ENCODE results near the gene SYVN1. TPM values are rescaled to one million over a fixed set of nuclear protein-coding genes. Genes with fewer than 3 reads are reported as not detected.

Gene SYVN1
- total RNA-seq, 2 donors from 2014 or later, result 30.4 to 39.5 TPM

DNA sequence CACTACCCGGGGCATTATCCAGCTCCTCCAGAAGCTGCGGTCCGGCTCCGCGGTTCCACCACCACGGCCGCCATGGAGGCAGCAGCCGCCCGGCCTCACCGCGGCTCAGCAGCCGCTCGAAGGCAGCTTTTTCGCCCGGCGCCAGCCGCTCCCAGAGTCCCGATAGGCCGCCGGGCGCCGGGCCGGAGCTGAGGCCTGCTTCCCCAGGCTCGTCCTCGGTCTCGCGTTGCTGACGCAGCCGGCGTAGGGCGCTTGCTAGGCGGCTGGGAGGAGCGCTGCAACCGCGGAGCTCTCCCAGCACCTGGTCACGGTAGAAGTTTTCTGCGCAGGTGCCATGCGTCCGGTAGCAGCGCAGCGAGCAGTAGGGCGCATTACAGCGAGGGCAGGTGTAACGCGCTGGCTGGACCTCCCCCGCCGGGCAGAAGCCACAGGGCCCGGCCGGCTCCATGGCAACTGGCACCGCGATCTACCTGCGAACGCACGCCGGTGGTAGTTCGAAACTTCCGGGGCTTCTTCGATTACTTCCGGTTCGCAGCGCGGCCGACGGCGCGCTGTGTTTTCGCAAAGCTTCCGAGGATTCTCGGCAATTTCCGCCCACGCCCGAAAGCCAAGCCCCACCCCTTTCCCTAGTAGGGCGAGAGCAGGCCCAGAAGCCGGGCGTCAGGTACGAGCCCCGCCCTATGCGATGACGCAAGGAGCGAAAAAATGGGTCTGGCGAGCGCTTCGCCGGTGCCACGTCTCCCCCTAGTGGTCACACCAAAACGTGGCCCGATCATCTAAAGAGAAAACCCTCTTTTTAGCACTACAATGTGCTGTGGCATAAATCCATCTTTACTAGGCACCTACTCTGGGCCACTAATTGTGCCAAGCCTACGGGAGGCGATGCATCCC, 16.9 kb downstream of the SYVN1 start, which contains the start of gene ZNHIT2:
ZNHIT2 (minus strand) TSS at position 496 of the 891 bp plus-strand sequence; CDS start at position 448, 48 bp downstream.
- peaks cover 5% of the 10 kb centered on the region for H3K4me1 ChIP-seq (ENCODE audit: control insufficient read depth, insufficient read depth, low read length)
- H3K4me3 ChIP-seq (ENCODE audit: low read length), result peak within 1 kb of the TSS; percentile 85
- TF ChIP-seq CTCF (conservative IDR thresholded peaks at IDR 0.05), result peak; percentile 97
- peaks cover 33% of the 10 kb centered on the region for H3K36me3 Mint-ChIP-seq (ENCODE audit: low read depth)
- H3K27ac ChIP-seq (ENCODE audit: low read depth, low read length), result peak within 1 kb of the TSS; percentile 64
- peak within 1 kb of the TSS; percentile 92 for H3K27ac Mint-ChIP-seq
- H3K4me3 Mint-ChIP-seq, result peak within 1 kb of the TSS; percentile 75
- 1 to 3% methylated on average over 56 to 89 of the region's 89 CpGs for WGBS, 2 experiments (ENCODE audit: insufficient coverage in 1 of 2, insufficient read length in 1 of 2)
- peaks cover 12% of the 10 kb centered on the region for H3K4me1 Mint-ChIP-seq
- H3K9me3 Mint-ChIP-seq, result no peaks in the 10 kb centered on the region
- peaks cover 61% of the 10 kb centered on the region for H3K36me3 ChIP-seq (ENCODE audit: control insufficient read depth, insufficient read depth, low read length)
- H3K9me3 ChIP-seq (ENCODE audit: control insufficient read depth, low read length), result no peaks in the 10 kb centered on the region
- H3K27me3 Mint-ChIP-seq (ENCODE audit: insufficient read depth), result no peaks in the 10 kb centered on the region
- no peaks in the 10 kb centered on the region for H3K27me3 ChIP-seq (ENCODE audit: control insufficient read depth, insufficient read depth, low read length, poor library complexity, severe bottlenecking)
- DNase-seq, result peak; percentile 100
- peak within 1 kb of the TSS; percentile 90 for H3K9ac ChIP-seq (ENCODE audit: extremely low read depth, low read length, poor library complexity, severe bottlenecking)

GRCh38 chr11:65116370-65117205, 17.7 kb downstream of the SYVN1 start:
- peaks cover 61% of the 10 kb centered on the region for H3K36me3 ChIP-seq (ENCODE audit: control insufficient read depth, insufficient read depth, low read length)
- H3K4me3 Mint-ChIP-seq, result peak overlapping the region; percentile 75
- H3K27me3 ChIP-seq (ENCODE audit: control insufficient read depth, insufficient read depth, low read length, poor library complexity, severe bottlenecking), result no peaks in the 10 kb centered on the region
- DNase-seq, result peak; percentile 80
- H3K9me3 ChIP-seq (ENCODE audit: control insufficient read depth, low read length), result no peaks in the 10 kb centered on the region
- H3K27me3 Mint-ChIP-seq (ENCODE audit: insufficient read depth), result no peaks in the 10 kb centered on the region
- peak overlapping the region; percentile 92 for H3K27ac Mint-ChIP-seq
- no peak for TF ChIP-seq CTCF (conservative IDR thresholded peaks at IDR 0.05)
- WGBS, 2 experiments (ENCODE audit: insufficient coverage in 1 of 2, insufficient read length in 1 of 2), result 36 to 37% methylated on average over 63 to 68 of the region's 68 CpGs
- no peaks in the 10 kb centered on the region for H3K9me3 Mint-ChIP-seq
- peak overlapping the region; percentile 64 for H3K27ac ChIP-seq (ENCODE audit: low read depth, low read length)
- H3K4me1 Mint-ChIP-seq, result peaks cover 12% of the 10 kb centered on the region
- peaks cover 29% of the 10 kb centered on the region for H3K36me3 Mint-ChIP-seq (ENCODE audit: low read depth)
- peaks cover 5% of the 10 kb centered on the region for H3K4me1 ChIP-seq (ENCODE audit: control insufficient read depth, insufficient read depth, low read length)
- peak overlapping the region; percentile 85 for H3K4me3 ChIP-seq (ENCODE audit: low read length)
- H3K9ac ChIP-seq (ENCODE audit: extremely low read depth, low read length, poor library complexity, severe bottlenecking), result peak overlapping the region; percentile 90

DNA sequence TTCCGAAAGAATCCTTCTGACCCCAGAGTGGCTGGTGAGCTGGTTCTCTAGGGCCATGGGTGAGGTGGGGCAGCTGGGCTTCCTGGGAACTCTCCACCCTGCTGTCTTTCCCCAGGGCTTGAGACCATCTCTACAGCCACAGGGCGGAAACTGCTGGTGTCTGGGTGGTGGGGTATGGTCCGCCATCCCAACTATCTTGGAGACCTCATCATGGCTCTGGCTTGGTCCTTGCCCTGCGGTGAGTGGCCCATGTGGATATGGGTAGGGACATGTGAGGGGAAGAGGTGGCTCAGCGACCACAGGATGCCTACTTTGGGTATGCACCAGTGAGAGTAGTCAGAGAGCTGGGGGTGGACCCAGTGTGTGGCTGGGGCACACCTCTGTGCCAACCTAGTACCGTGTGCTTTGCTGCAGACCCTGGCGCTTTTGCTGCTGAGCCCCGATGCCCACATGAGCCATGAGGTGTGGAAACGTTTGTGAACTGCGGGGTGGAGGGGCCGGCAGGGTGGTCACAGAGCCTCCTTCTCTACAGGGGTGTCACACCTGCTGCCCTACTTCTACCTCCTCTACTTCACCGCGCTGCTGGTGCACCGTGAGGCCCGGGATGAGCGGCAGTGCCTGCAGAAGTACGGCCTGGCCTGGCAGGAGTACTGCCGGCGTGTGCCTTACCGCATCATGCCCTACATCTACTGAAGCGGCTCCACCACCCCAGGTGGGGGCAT, 18.8 kb downstream of the SYVN1 start:
- Histone ChIP-seq H3K9ac (ENCODE audit: extremely low read depth, low read length, poor library complexity, severe bottlenecking) (no peak overlapping the region), H3K36me3 (ENCODE audit: control insufficient read depth, insufficient read depth, low read length) (peaks cover 54% of the 10 kb centered on the region), H3K27ac (ENCODE audit: low read depth, low read length) (no peak overlapping the region), H3K27me3 (ENCODE audit: control insufficient read depth, insufficient read depth, low read length, poor library complexity, severe bottlenecking) (no peaks in the 10 kb centered on the region), H3K9me3 (ENCODE audit: control insufficient read depth, low read length) (no peaks in the 10 kb centered on the region), H3K4me1 (ENCODE audit: control insufficient read depth, insufficient read depth, low read length) (peaks cover 8% of the 10 kb centered on the region), H3K4me3 (ENCODE audit: low read length) (no peak overlapping the region)
- no peak for DNase-seq
- no peak overlapping the region for H3K27ac Mint-ChIP-seq
- WGBS, 2 experiments (ENCODE audit: insufficient coverage in 1 of 2, insufficient read length in 1 of 2), result 95 to 97% methylated on average over 20 to 21 of the region's 21 CpGs
- peak overlapping the region; percentile 75 for H3K4me3 Mint-ChIP-seq
- peaks cover 7% of the 10 kb centered on the region for H3K4me1 Mint-ChIP-seq
- H3K36me3 Mint-ChIP-seq (ENCODE audit: low read depth), result peaks cover 23% of the 10 kb centered on the region
- no peaks in the 10 kb centered on the region for H3K27me3 Mint-ChIP-seq (ENCODE audit: insufficient read depth)
- no peaks in the 10 kb centered on the region for H3K9me3 Mint-ChIP-seq
- TF ChIP-seq CTCF (conservative IDR thresholded peaks at IDR 0.05), result no peak
